HG03571 (cell line): ENCODE results near the gene ST6GALNAC3.

ENCODE experiments used
- ATAC-seq: cut with Tn5 transposase; IDR thresholded peaks from one replicate; pipeline ENCODE4 v1.9.1; 2021; ENCODE audit not compliant: unreplicated experiment

Gene ST6GALNAC3

DNA sequence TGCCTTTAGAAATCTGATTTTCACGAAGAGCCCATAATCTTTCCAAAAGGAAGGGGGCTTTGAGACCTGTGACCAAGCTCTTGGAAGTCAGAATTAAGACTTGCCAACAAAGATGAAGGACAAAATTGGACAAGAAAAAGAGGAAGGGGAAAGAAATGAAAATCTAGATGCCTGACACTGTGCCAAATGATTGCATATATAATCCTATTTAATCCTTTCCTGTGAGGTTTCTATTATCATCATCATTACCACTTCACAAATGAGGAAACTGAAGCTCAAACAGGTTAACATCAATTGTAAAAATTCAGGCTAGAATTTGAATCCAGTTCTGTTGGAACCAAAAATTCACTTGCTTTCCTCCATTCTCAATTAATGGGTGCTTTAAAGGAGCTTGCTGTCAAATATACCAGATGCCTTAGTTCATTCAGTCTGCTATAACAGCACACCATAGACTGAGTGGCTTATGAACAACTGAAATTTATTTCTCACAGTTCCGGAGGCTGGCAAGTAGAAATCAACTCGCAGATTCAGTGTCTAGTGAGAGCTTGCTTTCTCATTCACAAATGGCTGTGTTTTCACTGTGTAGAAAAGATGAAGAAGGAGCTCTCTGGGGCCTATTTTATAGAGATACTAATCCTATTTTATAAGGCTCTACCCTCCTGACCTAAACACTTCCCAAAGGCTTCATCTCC, 595.2 kb downstream of the ST6GALNAC3 start:
- no peak for ATAC-seq

DNA sequence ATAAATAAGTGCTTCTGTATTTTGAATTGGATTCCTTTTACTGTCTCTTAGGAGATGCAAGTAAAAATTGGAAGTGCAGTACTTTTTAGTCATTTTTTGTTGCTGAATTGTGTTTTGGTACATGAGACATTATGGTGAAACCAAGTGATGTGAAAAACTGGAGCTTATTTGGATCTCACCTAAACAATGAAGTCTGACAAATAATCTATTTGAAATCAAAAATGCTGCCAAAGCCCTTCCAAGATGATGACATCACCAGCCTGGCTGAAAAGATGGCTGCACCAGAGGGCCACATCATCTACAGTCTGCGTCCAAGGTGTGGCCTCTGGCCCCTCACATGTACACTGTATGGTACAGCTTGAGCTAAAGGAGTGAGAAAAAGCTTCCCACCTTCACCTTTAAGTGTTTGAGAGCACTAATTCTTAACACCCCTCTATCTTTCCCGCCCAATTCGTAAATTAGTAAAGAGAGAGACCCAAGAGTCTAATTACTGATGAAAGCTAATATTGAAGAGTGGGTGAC, 600.2 kb downstream of the ST6GALNAC3 start:
- no peak for ATAC-seq

DNA sequence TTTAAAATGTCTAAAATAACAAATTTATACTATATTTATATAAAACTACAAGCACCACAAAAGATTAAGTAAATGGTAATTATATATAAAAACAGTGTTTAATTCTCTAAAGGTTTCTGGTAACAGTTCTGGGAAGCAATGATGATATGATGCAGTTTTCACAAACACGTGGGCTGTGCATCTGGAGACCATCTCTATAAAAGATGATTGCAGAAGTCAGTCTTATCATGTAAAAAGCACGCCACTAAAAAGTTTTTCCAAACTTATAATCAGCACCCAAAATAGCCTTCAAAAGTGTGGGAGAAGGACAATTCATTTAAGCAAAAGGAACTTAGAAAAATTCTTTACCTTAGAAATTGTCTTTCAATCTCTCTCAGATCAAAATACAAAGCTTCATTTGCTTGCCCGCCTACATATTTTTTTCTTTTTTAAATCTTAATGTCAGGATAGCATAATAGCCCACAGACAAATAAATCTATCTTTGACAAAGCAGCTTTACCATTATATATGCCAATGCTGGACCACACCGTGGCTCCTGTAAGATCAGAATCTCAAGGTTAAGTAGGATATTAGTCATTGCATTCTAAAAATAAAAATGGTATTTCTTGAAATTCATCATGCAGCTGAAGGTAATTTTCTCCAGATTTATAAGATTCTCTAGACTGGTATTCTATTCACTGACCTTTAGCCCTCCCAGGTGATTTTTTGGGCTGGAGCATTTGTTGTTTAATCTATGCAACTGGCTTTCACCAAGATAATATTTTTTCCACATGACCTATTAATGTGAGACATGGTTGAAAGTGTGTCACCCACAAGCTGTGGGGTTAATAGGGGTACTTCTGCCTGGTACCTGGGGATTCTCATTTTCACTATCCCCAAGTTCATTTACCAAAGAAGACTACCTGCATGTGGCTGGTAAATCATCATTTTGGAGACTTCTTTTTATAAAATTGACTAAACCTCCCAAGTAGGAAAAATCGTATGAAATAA, 603.2 kb downstream of the ST6GALNAC3 start:
- ATAC-seq = no peak

DNA sequence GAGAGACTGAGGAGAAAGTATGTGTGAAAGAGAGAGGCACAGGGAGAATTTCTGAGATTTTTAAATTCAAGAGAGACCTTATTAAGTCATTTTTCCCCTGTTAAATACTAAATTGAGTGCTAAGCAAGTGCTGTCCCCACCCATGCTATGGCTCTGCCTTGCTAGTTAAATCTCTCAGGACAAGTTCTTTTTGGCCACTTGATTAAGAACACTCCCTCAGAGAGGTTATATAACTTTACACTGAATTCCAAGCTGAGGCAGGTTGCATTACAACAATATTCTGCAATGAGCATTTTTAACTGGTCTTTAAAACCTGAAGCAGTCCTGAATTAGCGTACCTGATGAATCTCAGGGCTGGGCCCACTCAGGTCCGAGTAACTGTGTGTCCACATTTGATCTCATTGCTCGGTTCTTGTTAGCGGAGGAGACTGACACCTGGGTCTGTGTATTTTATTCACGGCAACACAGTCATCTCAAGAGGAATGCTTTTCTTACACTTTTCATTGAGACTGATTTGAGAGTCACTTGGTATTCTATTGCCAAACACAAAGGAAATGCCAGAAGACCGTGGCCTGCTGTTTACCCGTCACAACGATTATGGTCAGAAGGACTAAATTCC, 605.1 kb downstream of the ST6GALNAC3 start:
- ATAC-seq = no peak

DNA sequence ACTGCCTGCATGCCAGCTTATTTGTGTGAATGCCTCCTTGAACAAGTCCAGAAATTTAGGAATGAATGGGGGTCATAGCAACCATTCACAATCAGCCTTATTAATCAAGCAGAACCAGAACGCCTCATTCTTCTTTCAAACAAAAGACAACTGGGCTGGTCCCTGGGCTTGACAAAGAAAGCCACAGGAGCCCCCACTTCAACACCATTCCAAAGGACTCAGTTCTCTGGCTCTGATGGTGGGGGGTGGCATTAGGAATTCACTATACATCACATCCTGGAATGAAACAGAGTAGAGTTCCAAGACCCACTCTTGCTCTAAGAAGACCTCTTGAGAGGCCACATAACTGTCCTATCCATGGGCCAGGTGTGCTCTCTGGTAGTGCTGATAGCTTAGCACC, 606.1 kb downstream of the ST6GALNAC3 start:
- no peak for ATAC-seq

DNA sequence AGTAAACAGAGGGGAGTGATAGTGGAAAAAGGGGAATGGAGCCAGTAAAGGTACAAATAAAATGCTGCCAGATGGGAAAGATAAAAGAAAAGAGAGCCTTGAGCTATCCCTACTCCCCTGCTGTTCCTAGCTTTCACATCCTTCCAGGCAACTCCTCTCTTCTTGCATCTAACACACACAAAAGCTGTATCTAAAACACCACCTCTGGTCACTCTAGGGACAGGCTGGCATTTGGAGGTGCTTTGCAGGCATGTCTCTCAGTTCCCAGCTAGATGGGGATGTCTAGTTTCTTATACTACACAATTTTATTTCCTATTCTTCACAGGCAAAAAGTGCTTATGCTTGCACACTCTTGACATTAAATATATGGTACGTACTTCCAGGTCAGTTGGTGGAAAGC, 607.6 kb downstream of the ST6GALNAC3 start:
- no peak for ATAC-seq
